Upper lobe of right lung (tissue), 1 donor: ENCODE results near the gene SLC23A2. TPM values are rescaled to one million over a fixed set of nuclear protein-coding genes. Genes with fewer than 3 reads are reported as not detected.
"Not testable (repeated sequence)": the region's sequence is repeated elsewhere in the genome, so short reads cannot be mapped to it uniquely, and the experiment has no call there.

ENCODE experiments used
- ATAC-seq: fragments of 200-7000 bp; cut with Tn5 transposase; one replicate; pipeline ENCODE4 v1.9.1; 2020; ENCODE audit warnings: mild to moderate bottlenecking, moderate library complexity
- DNase-seq: peaks from one replicate; pipeline ENCODE4 v3.0.0-alpha.2; 2020
- H3K27ac ChIP-seq: fragments of 200-600 bp; one replicate; pipeline ENCODE4 v1.8.0; 2022
- H3K27me3 ChIP-seq: fragments of 200-600 bp; one replicate; pipeline ENCODE4 v1.8.0; 2022; ENCODE audit warnings: mild to moderate bottlenecking
- H3K36me3 ChIP-seq: fragments of 200-600 bp; one replicate; pipeline ENCODE4 v1.8.0; 2022
- H3K4me1 ChIP-seq: fragments of 200-600 bp; one replicate; pipeline ENCODE4 v1.8.0; 2022
- H3K4me3 ChIP-seq: fragments of 200-600 bp; one replicate; pipeline ENCODE4 v1.8.0; 2022; ENCODE audit warnings: mild to moderate bottlenecking
- H3K9me3 ChIP-seq: fragments of 200-600 bp; one replicate; pipeline ENCODE4 v1.8.0; 2022
- CTCF ChIP-seq: fragments of 200-600 bp; IDR thresholded peaks from one replicate; pipeline ENCODE4 v1.8.0; 2022; ENCODE audit warnings: antibody characterized with exemption
- intact Hi-C: fragments of 100-400 bp; cut with DNase I; formaldehyde crosslinking; loops from one replicate; pipeline ENCODE4 v1.11.0; 2022
- total RNA-seq: library from RNA; stranded (reverse); fragmentation: NEBNext Ultra II Directional; extraction: Animal tissue kit (Norgen Biotek cat#: 25700); gene quantifications from one replicate; pipeline ENCODE4 v1.2.1, GENCODE V29; 2021
- donor health status: DM: no; HTN: yes; CAD: no; lungs with severe emphysema.

The SLC23A2 gene
- total RNA-seq, 1 donor from 2014 or later, result 26.2 TPM

GRCh38 chr20:5031206-5031557 lies 29.9 kb upstream of the SLC23A2 start:
- Histone ChIP-seq H3K27ac (no peak overlapping the region), H3K4me3 (no peak overlapping the region), H3K36me3 (no peaks in the 10 kb centered on the region), H3K9me3 (no peaks in the 10 kb centered on the region), H3K4me1 (no peaks in the 10 kb centered on the region), H3K27me3 (no peaks in the 10 kb centered on the region)
- no peak for DNase-seq
- TF ChIP-seq CTCF, result no peak
- ATAC-seq, result peak; percentile 27
- intact Hi-C loops, result no loop called here

GRCh38 chr20:5030348-5031205 lies 29.3 kb upstream of the SLC23A2 start:
- no peak for DNase-seq
- Histone ChIP-seq H3K4me3 (no peak overlapping the region), H3K36me3 (no peaks in the 10 kb centered on the region), H3K27me3 (no peaks in the 10 kb centered on the region), H3K4me1 (no peaks in the 10 kb centered on the region), H3K9me3 (no peaks in the 10 kb centered on the region), H3K27ac (no peak overlapping the region)
- TF ChIP-seq CTCF, result no peak
- intact Hi-C loops, result no loop called here
- no peak for ATAC-seq

GRCh38 chr20:5028258-5029059 lies 27.1 kb upstream of the SLC23A2 start:
- H3K9me3 ChIP-seq, H3K27ac ChIP-seq, H3K36me3 ChIP-seq, ATAC-seq, H3K4me3 ChIP-seq, H3K27me3 ChIP-seq, DNase-seq, intact Hi-C loops, H3K4me1 ChIP-seq: not testable (repeated sequence)

GRCh38 chr20:5024982-5025381 lies 23.7 kb upstream of the SLC23A2 start:
- Histone ChIP-seq H3K36me3 (no peaks in the 10 kb centered on the region), H3K9me3 (no peaks in the 10 kb centered on the region), H3K27me3 (no peaks in the 10 kb centered on the region), H3K4me1 (no peaks in the 10 kb centered on the region), H3K27ac (no peak overlapping the region), H3K4me3 (no peak overlapping the region)
- TF ChIP-seq CTCF, result no peak
- ATAC-seq (no peak), DNase-seq (no peak)
- intact Hi-C loops, result no loop called here

- intact Hi-C loops, result no loop called here
- no peak for TF ChIP-seq CTCF
- Histone ChIP-seq H3K9me3 (no peaks in the 10 kb centered on the region), H3K27me3 (no peaks in the 10 kb centered on the region), H3K4me1 (no peaks in the 10 kb centered on the region), H3K4me3 (no peak overlapping the region), H3K36me3 (no peaks in the 10 kb centered on the region), H3K27ac (no peak overlapping the region)
- DNase-seq (no peak), ATAC-seq (no peak)
Observed at GRCh38 chr20:5024103-5024502, 22.8 kb upstream of the SLC23A2 start.

- intact Hi-C loops, H3K9me3 ChIP-seq, H3K4me3 ChIP-seq: not testable (repeated sequence)
Observed at GRCh38 chr20:5023171-5023570, 21.9 kb upstream of the SLC23A2 start.

More at GRCh38 chr20:5023171-5023570, 21.9 kb upstream of the SLC23A2 start:
- H3K27ac ChIP-seq, ATAC-seq, H3K27me3 ChIP-seq, H3K36me3 ChIP-seq, H3K4me1 ChIP-seq, DNase-seq: not testable (repeated sequence)
